Measurements from ENCODE around the gene RPUSD3.
"Not testable (repeated sequence)": the region's sequence is repeated elsewhere in the genome, so short reads cannot be mapped to it uniquely, and the experiment has no call there.

- not testable (repeated sequence) for TF ChIP-seq CTCF, POLR2A (IDR thresholded peaks at IDR 0.05)
Observed at GRCh38 chr3:9851926-9852325, 8.1 kb upstream of the RPUSD3 start.

All from thyroid gland (tissue), 4 donors.